HepG2 (cell line): ENCODE data around the gene HSP90AB1. TPM values are rescaled to one million over a fixed set of nuclear protein-coding genes. Genes with fewer than 3 reads are reported as not detected.

ENCODE experiments used
- ARID2 ChIP-seq: sonication (generic); formaldehyde crosslinking; IDR thresholded peaks from 2 replicates; pipeline ENCODE4 v1.8.1; 2022; ENCODE audit warnings: mild to moderate bottlenecking, missing genetic modification reagents, borderline replicate concordance
- ATF7 ChIP-seq, 2 experiments: fragments of 450-650 bp in 1 of 2; sonication (generic) in 1 of 2; formaldehyde crosslinking in 1 of 2; IDR thresholded peaks; 2 replicates each; pipeline versions ENCODE4 v1.4.0 to v1.6.1; 2016 to 2020; ENCODE audit warnings: antibody characterized with exemption in 1 of 2, mild to moderate bottlenecking in 1 of 2, missing genetic modification reagents in 1 of 2
- GLI4 ChIP-seq: sonication (generic); formaldehyde crosslinking; IDR thresholded peaks from 2 replicates; pipeline ENCODE4 v1.5.1; 2020; ENCODE audit warnings: missing genetic modification reagents, mild to moderate bottlenecking, moderate library complexity, borderline replicate concordance
- HNRNPK ChIP-seq: fragments of 200-400 bp; formaldehyde crosslinking; IDR thresholded peaks from 2 replicates; pipeline ENCODE4 v1.6.1; 2018; ENCODE audit warnings: low read length, low read depth, moderate library complexity, mild to moderate bottlenecking; ENCODE audit not compliant: poor library complexity, severe bottlenecking
- ISL2 ChIP-seq: sonication (generic); formaldehyde crosslinking; IDR thresholded peaks from 2 replicates; pipeline ENCODE4 v1.5.0; 2020; ENCODE audit warnings: missing genetic modification reagents
- NR1H2 ChIP-seq: sonication (generic); formaldehyde crosslinking; IDR thresholded peaks from 2 replicates; pipeline ENCODE4 v1.8.1; 2022; ENCODE audit warnings: low read depth, missing genetic modification reagents, borderline replicate concordance
- YEATS4 ChIP-seq: sonication (generic); formaldehyde crosslinking; IDR thresholded peaks from 2 replicates; pipeline ENCODE4 v1.4.0; 2020; ENCODE audit warnings: missing genetic modification reagents, borderline replicate concordance
- ZBTB14 ChIP-seq: sonication (generic); formaldehyde crosslinking; IDR thresholded peaks from 2 replicates; pipeline ENCODE4 v1.4.0; 2020; ENCODE audit warnings: missing genetic modification reagents
- ZFP1 ChIP-seq: IDR thresholded peaks from 2 replicates; pipeline ENCODE4 v1.6.1; 2016
- ZNF280B ChIP-seq: sonication (generic); formaldehyde crosslinking; IDR thresholded peaks from 2 replicates; pipeline ENCODE4 v1.5.0; 2020; ENCODE audit warnings: missing genetic modification reagents, mild to moderate bottlenecking, borderline replicate concordance
- ZNF331 ChIP-seq: sonication (generic); formaldehyde crosslinking; IDR thresholded peaks from 2 replicates; pipeline ENCODE4 v1.4.0; 2020; ENCODE audit warnings: missing genetic modification reagents
- ZNF746 ChIP-seq: sonication (generic); formaldehyde crosslinking; IDR thresholded peaks from 2 replicates; pipeline ENCODE4 v1.8.0; 2022; ENCODE audit warnings: mild to moderate bottlenecking, missing genetic modification reagents
- ZNF839 ChIP-seq: sonication (generic); formaldehyde crosslinking; IDR thresholded peaks from 2 replicates; pipeline ENCODE4 v1.4.0; 2020; ENCODE audit warnings: missing genetic modification reagents, mild to moderate bottlenecking, borderline replicate concordance
- ZNF850 ChIP-seq: sonication (generic); formaldehyde crosslinking; conservative IDR thresholded peaks from 2 replicates; pipeline ENCODE4 v1.9.0; 2021; ENCODE audit warnings: mild to moderate bottlenecking, missing genetic modification reagents
- polyA plus RNA-seq, 8 experiments: library from polyadenylated mRNA; depleted of rRNA in 3 of 8; stranded (reverse) in 7 of 8; unstranded in 1 of 8; fragments of >200 nt; fragmentation: Illumina TruSeq in 4 of 8; extraction: Trizol in 4 of 8; gene quantifications; 2 replicates each; pipeline versions ENCODE4 v1.2.1 to v1.2.3, GENCODE V29; 2011 to 2016; ENCODE audit warnings: low read depth in 4 of 8, missing spikeins in 1 of 8, mixed read lengths in 1 of 8; ENCODE audit not compliant: insufficient read depth in 1 of 8
- total RNA-seq, 5 experiments: library from RNA; depleted of rRNA; stranded (reverse); fragments of >200 nt; fragmentation: Illumina TruSeq; extraction: Trizol; gene quantifications; 2 replicates each; pipeline ENCODE4 v1.2.3, GENCODE V29; 2016; ENCODE audit warnings: low read depth in 1 of 5
- TF ChIP-seq, protein P1 (sequence below): sonication (generic); formaldehyde crosslinking; IDR thresholded peaks from 2 replicates; pipeline ENCODE4 v1.5.0; 2020; ENCODE audit warnings: mild to moderate bottlenecking, missing genetic modification reagents, moderate library complexity
- TF ChIP-seq, protein P2 (sequence below): IDR thresholded peaks from 2 replicates; pipeline ENCODE4 v1.6.1; 2016; ENCODE audit warnings: mild to moderate bottlenecking, missing biosample characterization, missing genetic modification reagents
- TF ChIP-seq, protein P3 (sequence below): IDR thresholded peaks from 2 replicates; pipeline ENCODE4 v1.6.1; 2016; ENCODE audit warnings: missing compliant biosample characterization, missing genetic modification reagents, borderline replicate concordance

HSP90AB1 gene
- total and polyA plus RNA-seq, 2 of the 13 experiments (the other 11 are each of a cell fraction or from before 2014, with no cell fraction given) = 1,325 to 1,472 TPM

DNA sequence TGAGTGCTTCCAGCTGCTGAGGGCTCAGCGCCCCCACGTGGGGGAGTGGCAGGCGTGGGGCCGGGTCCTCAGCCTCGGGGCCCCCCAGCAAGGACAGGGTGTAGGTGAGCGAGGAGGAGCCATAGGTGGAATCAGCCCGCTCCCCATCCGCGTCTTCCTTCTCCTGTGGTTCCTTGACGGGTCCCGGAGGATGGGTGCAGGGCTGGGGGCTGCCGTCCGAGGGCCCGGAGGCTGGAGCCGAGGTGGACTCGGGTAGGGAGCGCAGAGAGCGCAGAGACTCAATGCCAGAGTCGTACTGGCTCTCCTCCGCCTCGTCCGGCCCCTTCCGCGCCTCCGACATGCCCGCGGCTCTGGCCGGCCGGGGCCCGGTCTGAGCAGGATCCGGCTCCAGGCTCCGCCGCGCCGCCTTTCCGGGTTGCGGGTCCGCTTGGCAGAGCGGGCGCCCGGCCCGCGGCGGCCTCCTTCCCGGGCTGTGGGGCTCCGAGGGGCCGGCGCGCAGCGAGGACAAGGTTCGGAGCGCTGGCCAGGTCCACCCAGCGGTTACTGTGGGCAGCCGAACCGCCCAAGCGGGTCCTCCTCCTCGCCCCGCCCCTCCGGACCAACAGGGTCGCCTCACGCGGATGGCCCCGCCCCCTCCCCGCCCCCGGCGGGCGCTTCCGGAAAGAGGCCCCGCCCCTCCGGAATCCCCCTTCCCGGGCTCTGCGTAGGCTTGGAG lies 18.3 kb downstream of the HSP90AB1 start, which contains the start of gene NFKBIE (continued):
- TF ChIP-seq ZNF280B = no peak; the same call in 1 of the 2 replicates
- TF ChIP-seq ZFP1 (CRISPR knock-in tag) = no peak
- peak; percentile 16; the same call in 1 of the 2 replicates for TF ChIP-seq ISL2
- TF ChIP-seq ZNF746 (CRISPR knock-in tag) = 0 out of 2 replicates have a peak, but pooled peaks have one; percentile 6
- peak; percentile 68 for TF ChIP-seq ZNF331 (CRISPR knock-in tag)
- TF ChIP-seq, protein P1, sequence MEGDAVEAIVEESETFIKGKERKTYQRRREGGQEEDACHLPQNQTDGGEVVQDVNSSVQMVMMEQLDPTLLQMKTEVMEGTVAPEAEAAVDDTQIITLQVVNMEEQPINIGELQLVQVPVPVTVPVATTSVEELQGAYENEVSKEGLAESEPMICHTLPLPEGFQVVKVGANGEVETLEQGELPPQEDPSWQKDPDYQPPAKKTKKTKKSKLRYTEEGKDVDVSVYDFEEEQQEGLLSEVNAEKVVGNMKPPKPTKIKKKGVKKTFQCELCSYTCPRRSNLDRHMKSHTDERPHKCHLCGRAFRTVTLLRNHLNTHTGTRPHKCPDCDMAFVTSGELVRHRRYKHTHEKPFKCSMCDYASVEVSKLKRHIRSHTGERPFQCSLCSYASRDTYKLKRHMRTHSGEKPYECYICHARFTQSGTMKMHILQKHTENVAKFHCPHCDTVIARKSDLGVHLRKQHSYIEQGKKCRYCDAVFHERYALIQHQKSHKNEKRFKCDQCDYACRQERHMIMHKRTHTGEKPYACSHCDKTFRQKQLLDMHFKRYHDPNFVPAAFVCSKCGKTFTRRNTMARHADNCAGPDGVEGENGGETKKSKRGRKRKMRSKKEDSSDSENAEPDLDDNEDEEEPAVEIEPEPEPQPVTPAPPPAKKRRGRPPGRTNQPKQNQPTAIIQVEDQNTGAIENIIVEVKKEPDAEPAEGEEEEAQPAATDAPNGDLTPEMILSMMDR (CRISPR knock-in tag) = peak; percentile 94
- no peak for TF ChIP-seq ZNF839 (CRISPR knock-in tag)
- TF ChIP-seq ARID2 (CRISPR knock-in tag) = no peak; the same call in 1 of the 2 replicates
- TF ChIP-seq ZBTB14 (CRISPR knock-in tag) = no peak
- TF ChIP-seq GLI4 (CRISPR knock-in tag) = no peak
- TF ChIP-seq ZNF850 (CRISPR knock-in tag) = 0 out of 2 replicates have a peak, but pooled peaks have one; percentile 34
- TF ChIP-seq, protein P2, sequence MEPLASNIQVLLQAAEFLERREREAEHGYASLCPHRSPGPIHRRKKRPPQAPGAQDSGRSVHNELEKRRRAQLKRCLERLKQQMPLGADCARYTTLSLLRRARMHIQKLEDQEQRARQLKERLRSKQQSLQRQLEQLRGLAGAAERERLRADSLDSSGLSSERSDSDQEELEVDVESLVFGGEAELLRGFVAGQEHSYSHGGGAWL (CRISPR knock-in tag) = peak; percentile 78; the same call in 1 of the 2 replicates
- no peak for TF ChIP-seq ATF7 (IDR thresholded peaks at IDR 0.05)
- no peak for TF ChIP-seq ATF7 (CRISPR knock-in tag; IDR thresholded peaks at IDR 0.05)
- no peak for TF ChIP-seq NR1H2 (CRISPR knock-in tag)
- TF ChIP-seq YEATS4 (CRISPR knock-in tag) = no peak
- peak; percentile 49 for TF ChIP-seq HNRNPK
- TF ChIP-seq, protein P3, sequence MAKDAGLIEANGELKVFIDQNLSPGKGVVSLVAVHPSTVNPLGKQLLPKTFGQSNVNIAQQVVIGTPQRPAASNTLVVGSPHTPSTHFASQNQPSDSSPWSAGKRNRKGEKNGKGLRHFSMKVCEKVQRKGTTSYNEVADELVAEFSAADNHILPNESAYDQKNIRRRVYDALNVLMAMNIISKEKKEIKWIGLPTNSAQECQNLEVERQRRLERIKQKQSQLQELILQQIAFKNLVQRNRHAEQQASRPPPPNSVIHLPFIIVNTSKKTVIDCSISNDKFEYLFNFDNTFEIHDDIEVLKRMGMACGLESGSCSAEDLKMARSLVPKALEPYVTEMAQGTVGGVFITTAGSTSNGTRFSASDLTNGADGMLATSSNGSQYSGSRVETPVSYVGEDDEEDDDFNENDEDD = peak; percentile 41; the same call in 1 of the 2 replicates
